Mesenchymal stem cell (in vitro differentiated cells and primary cell): ENCODE data around the gene OXA1L. TPM values are rescaled to one million over a fixed set of nuclear protein-coding genes. Genes with fewer than 3 reads are reported as not detected.

Source experiments
- DNase-seq: peaks from one replicate; pipeline ENCODE4 v3.0.0-alpha.2; 2013
- H2AFZ ChIP-seq: one replicate; pipeline ENCODE4 v1.6.1; 2013; ENCODE audit warnings: low read depth, mild to moderate bottlenecking, control low read depth, inconsistent platforms, low read length, moderate library complexity
- H2AK5ac ChIP-seq: 2 replicates; pipeline ENCODE4 v1.6.1; 2013; ENCODE audit warnings: low read length, moderate library complexity, mild to moderate bottlenecking, inconsistent platforms; ENCODE audit not compliant: severe bottlenecking
- H2BK120ac ChIP-seq: one replicate; pipeline ENCODE4 v1.6.1; 2013; ENCODE audit warnings: low read depth, mild to moderate bottlenecking, inconsistent platforms, low read length, moderate library complexity
- H2BK12ac ChIP-seq, 2 experiments: one replicate each; pipeline ENCODE4 v1.6.1; 2013; ENCODE audit warnings: inconsistent platforms in 2 of 2, low read length in 2 of 2, mild to moderate bottlenecking in 2 of 2, moderate library complexity in 2 of 2, control low read depth in 1 of 2
- H2BK15ac ChIP-seq: one replicate; pipeline ENCODE4 v1.6.1; 2013; ENCODE audit warnings: mild to moderate bottlenecking, low read depth, inconsistent platforms; ENCODE audit not compliant: poor library complexity, severe bottlenecking
- H2BK5ac ChIP-seq: 2 replicates; pipeline ENCODE4 v1.6.1; 2013; ENCODE audit warnings: low read depth, mild to moderate bottlenecking, low read length, control low read depth, inconsistent platforms; ENCODE audit not compliant: poor library complexity, severe bottlenecking
- H3K14ac ChIP-seq, 2 experiments: one replicate each; pipeline ENCODE4 v1.6.1; 2013; ENCODE audit warnings: inconsistent platforms in 2 of 2, low read length in 2 of 2, control low read depth in 1 of 2, mild to moderate bottlenecking in 1 of 2, moderate library complexity in 1 of 2
- H3K18ac ChIP-seq, 2 experiments: one replicate each; pipeline ENCODE4 v1.6.1; 2013; ENCODE audit warnings: inconsistent platforms in 2 of 2, low read length in 2 of 2, control low read depth in 1 of 2, low read depth in 1 of 2, mild to moderate bottlenecking in 1 of 2
- H3K23ac ChIP-seq, 2 experiments: one replicate each; pipeline ENCODE4 v1.6.1; 2013; ENCODE audit warnings: inconsistent platforms in 2 of 2, low read length in 2 of 2, mild to moderate bottlenecking in 2 of 2, moderate library complexity in 2 of 2, control low read depth in 1 of 2
- H3K27ac ChIP-seq: 2 replicates; pipeline ENCODE4 v1.5.1; 2013; ENCODE audit warnings: mild to moderate bottlenecking, moderate library complexity, low read length, control low read depth, inconsistent platforms; ENCODE audit not compliant: poor library complexity, severe bottlenecking
- H3K27me3 ChIP-seq, 2 experiments: 2 replicates each; pipeline versions ENCODE4 v1.6.1 to v1.7.0; 2013; ENCODE audit warnings: low read length in 2 of 2, mild to moderate bottlenecking in 2 of 2, moderate library complexity in 2 of 2, control low read depth in 1 of 2, inconsistent platforms in 1 of 2; ENCODE audit not compliant: control insufficient read depth in 1 of 2, insufficient read depth in 1 of 2
- H3K36me3 ChIP-seq, 2 experiments: 2 replicates each; pipeline versions ENCODE4 v1.6.1 to v1.7.0; 2013; ENCODE audit warnings: low read length in 2 of 2, control low read depth in 1 of 2, inconsistent platforms in 1 of 2, low read depth in 1 of 2, mild to moderate bottlenecking in 1 of 2; ENCODE audit not compliant: insufficient read depth in 2 of 2, control insufficient read depth in 1 of 2
- H3K4ac ChIP-seq, 2 experiments: one replicate each; pipeline ENCODE4 v1.6.1; 2013; ENCODE audit warnings: inconsistent platforms in 2 of 2, low read length in 2 of 2, mild to moderate bottlenecking in 2 of 2, moderate library complexity in 2 of 2, control low read depth in 1 of 2, low read depth in 1 of 2
- H3K4me1 ChIP-seq: 2 replicates; pipeline ENCODE4 v1.6.1; 2013; ENCODE audit warnings: low read depth, low read length, control low read depth; ENCODE audit not compliant: control insufficient read depth, insufficient read depth
- H3K4me2 ChIP-seq: 2 replicates; pipeline ENCODE4 v1.6.1; 2013; ENCODE audit warnings: low read length, mild to moderate bottlenecking, inconsistent platforms; ENCODE audit not compliant: poor library complexity, severe bottlenecking
- H3K4me3 ChIP-seq, 2 experiments: 2 replicates each; pipeline versions ENCODE4 v1.5.1 to v1.7.0; 2013; ENCODE audit warnings: low read length in 2 of 2, mild to moderate bottlenecking in 2 of 2, control low read depth in 1 of 2, low read depth in 1 of 2; ENCODE audit not compliant: insufficient read depth in 1 of 2
- H3K79me1 ChIP-seq: replicated peaks from 2 replicates; pipeline ENCODE4 v1.6.1; 2013; ENCODE audit warnings: mild to moderate bottlenecking, control low read depth, low read length, inconsistent platforms; ENCODE audit not compliant: poor library complexity, severe bottlenecking
- H3K9ac ChIP-seq: 2 replicates; pipeline ENCODE4 v1.7.0; 2013; ENCODE audit warnings: mild to moderate bottlenecking, low read length, moderate library complexity
- H3K9me3 ChIP-seq: 2 replicates; pipeline ENCODE4 v1.7.0; 2013; ENCODE audit warnings: mild to moderate bottlenecking, low read length; ENCODE audit not compliant: control insufficient read depth
- H4K8ac ChIP-seq: one replicate; pipeline ENCODE4 v1.6.1; 2013; ENCODE audit warnings: inconsistent platforms, mild to moderate bottlenecking, low read length, moderate library complexity
- H4K91ac ChIP-seq: one replicate; pipeline ENCODE4 v1.6.1; 2013; ENCODE audit warnings: mild to moderate bottlenecking, low read length, inconsistent platforms
- WGBS: methylation state at CpG from one replicate; pipeline ENCODE4 v1.1.7; 2013; ENCODE audit warnings: mixed read lengths; 5-methylcytosine and 5-hydroxymethylcytosine counted together
- polyA plus RNA-seq, 2 experiments: library from polyadenylated mRNA; stranded (reverse); fragments of 200-250 nt; gene quantifications; one replicate each; pipeline ENCODE4 v1.2.3, GENCODE V29; 2013

Gene OXA1L
- polyA plus RNA-seq (2013, experiment 1 of 2): 171 TPM
- polyA plus RNA-seq (2013, experiment 2 of 2): 167 TPM

- peak; percentile 97 for DNase-seq
- H4K91ac ChIP-seq: peak within 1 kb of the TSS; percentile 89
These were observed at the start of gene OXA1L for GRCh38 chr14:22766457-22767322. OXA1L (plus strand) TSS chr14:22766688; CDS start chr14:22766702, 14 bp downstream.

GRCh38 chr14:22718091-22718490 lies 48.4 kb upstream of the OXA1L start:
- H2BK15ac ChIP-seq: no peak overlapping the region
- no peak overlapping the region for H3K4ac ChIP-seq
- H3K9ac ChIP-seq: no peak overlapping the region
- H4K91ac ChIP-seq: no peak overlapping the region
- H4K8ac ChIP-seq: no peak overlapping the region
- H3K36me3 ChIP-seq: no peaks in the 10 kb centered on the region
- no peak overlapping the region for H2BK120ac ChIP-seq
- no peak overlapping the region for H3K4me3 ChIP-seq
- no peak overlapping the region for H3K18ac ChIP-seq
- no peaks in the 10 kb centered on the region for H3K27me3 ChIP-seq
- H3K4me2 ChIP-seq: no peak overlapping the region
- no peak for DNase-seq
- no peak overlapping the region for H2BK12ac ChIP-seq
- 96% methylated on average over 4 of the region's 4 CpGs for WGBS
- H3K79me1 ChIP-seq: no peaks in the 10 kb centered on the region
- no peak overlapping the region for H3K27ac ChIP-seq
- H2AFZ ChIP-seq: no peak overlapping the region
- H2AK5ac ChIP-seq: no peak overlapping the region
- no peak overlapping the region for H3K14ac ChIP-seq
- no peak overlapping the region for H3K23ac ChIP-seq
- H2BK5ac ChIP-seq: no peak overlapping the region
- H3K9me3 ChIP-seq: peaks cover 5% of the 10 kb centered on the region
- peaks cover 1% of the 10 kb centered on the region for H3K4me1 ChIP-seq

More at GRCh38 chr14:22766457-22767322, at the start of gene OXA1L:
- Histone ChIP-seq H3K27me3 (no peaks in the 10 kb centered on the region), H3K27ac (peak within 1 kb of the TSS; percentile 82), H3K14ac (peak within 1 kb of the TSS; percentile 76 to 92), H3K9me3 (peaks cover 16% of the 10 kb centered on the region), H2BK5ac (peak within 1 kb of the TSS; percentile 32), H2AK5ac (peak within 1 kb of the TSS; percentile 95), H3K4me3 (peak within 1 kb of the TSS; percentile 95 to 99), H2BK120ac (peak within 1 kb of the TSS; percentile 54), H3K79me1 (peaks cover 18% of the 10 kb centered on the region), H4K8ac (peak within 1 kb of the TSS; percentile 98), H3K4me1 (peaks cover 2% of the 10 kb centered on the region), H3K4me2 (peak within 1 kb of the TSS; percentile 72), H3K18ac (peak within 1 kb of the TSS; percentile 92 to 96), H3K23ac (peak within 1 kb of the TSS in 1 of 2 experiments; percentile 86), H2BK15ac (peak within 1 kb of the TSS; percentile 36), H2AFZ (peak within 1 kb of the TSS; percentile 85), H3K4ac (peak within 1 kb of the TSS; percentile 95 to 96), H2BK12ac (peak within 1 kb of the TSS; percentile 11 to 43), H3K9ac (peak within 1 kb of the TSS; percentile 98), H3K36me3 (peaks cover 18 to 39% of the 10 kb centered on the region in 2 experiments)
- under 1% methylated on average over 55 of the region's 56 CpGs for WGBS

GRCh38 chr14:22721213-22721612 lies 45.3 kb upstream of the OXA1L start:
- Histone ChIP-seq H3K14ac (no peak overlapping the region), H3K36me3 (no peaks in the 10 kb centered on the region), H3K4me3 (no peak overlapping the region), H4K91ac (no peak overlapping the region), H3K9ac (no peak overlapping the region), H3K27me3 (peaks cover 7 to 13% of the 10 kb centered on the region in 2 experiments), H2AFZ (no peak overlapping the region), H3K9me3 (peaks cover 5% of the 10 kb centered on the region), H3K4ac (no peak overlapping the region), H3K27ac (no peak overlapping the region), H4K8ac (no peak overlapping the region), H3K4me1 (no peaks in the 10 kb centered on the region), H3K4me2 (no peak overlapping the region), H2BK5ac (no peak overlapping the region), H2AK5ac (no peak overlapping the region), H3K79me1 (no peaks in the 10 kb centered on the region), H3K23ac (no peak overlapping the region), H2BK120ac (no peak overlapping the region), H3K18ac (no peak overlapping the region), H2BK12ac (no peak overlapping the region), H2BK15ac (no peak overlapping the region)
- 56% methylated on average over 2 of the region's 2 CpGs for WGBS
- no peak for DNase-seq

- no peak overlapping the region for H3K14ac ChIP-seq
- H3K9me3 ChIP-seq: peaks cover 5% of the 10 kb centered on the region
- H3K27ac ChIP-seq: no peak overlapping the region
- H2BK15ac ChIP-seq: no peak overlapping the region
- no peak overlapping the region for H4K91ac ChIP-seq
- H2BK12ac ChIP-seq: no peak overlapping the region
- no peaks in the 10 kb centered on the region for H3K36me3 ChIP-seq
- no peak overlapping the region for H4K8ac ChIP-seq
- H3K79me1 ChIP-seq: no peaks in the 10 kb centered on the region
- H2AK5ac ChIP-seq: no peak overlapping the region
- no peak overlapping the region for H2AFZ ChIP-seq
- no peak overlapping the region for H3K9ac ChIP-seq
- no peak overlapping the region for H3K4me3 ChIP-seq
- H3K4me2 ChIP-seq: no peak overlapping the region
- no peak overlapping the region for H3K23ac ChIP-seq
- no peak overlapping the region for H3K4ac ChIP-seq
- peaks cover 7 to 13% of the 10 kb centered on the region in 2 experiments for H3K27me3 ChIP-seq
- WGBS: 100% methylated on average over 1 of the region's 1 CpG
- H3K18ac ChIP-seq: no peak overlapping the region
- DNase-seq: no peak
- H3K4me1 ChIP-seq: no peaks in the 10 kb centered on the region
- no peak overlapping the region for H2BK5ac ChIP-seq
- no peak overlapping the region for H2BK120ac ChIP-seq
These were observed 42.7 kb upstream of the OXA1L start for GRCh38 chr14:22723815-22724214.
